ENCODE data around the gene IGFBP5. TPM values are rescaled to one million over a fixed set of nuclear protein-coding genes. Genes with fewer than 3 reads are reported as not detected.

The IGFBP5 gene
- total and polyA plus RNA-seq, 9 donors: 718 to 3,214 (median 2,226) TPM

GRCh38 chr2:216715402-216715974 is 20.1 kb upstream of the IGFBP5 start:
- TF ChIP-seq EP300 (IDR thresholded peaks at IDR 0.05) (no peak), POLR2A (IDR thresholded peaks at IDR 0.05) (no peak), CTCF (IDR thresholded peaks at IDR 0.05) (no peak)
- no peak for DNase-seq
- 59 to 77% (median 72%) methylated on average over 14 of the region's 14 CpGs for WGBS, 3 donors
- no peaks in the 10 kb centered on the region for H3K27me3 ChIP-seq
- no peaks in the 10 kb centered on the region for H3K36me3 ChIP-seq
- no peaks in the 10 kb centered on the region for H3K9me3 ChIP-seq
- H3K4me1 ChIP-seq (ENCODE audit: insufficient read depth): peaks cover 13% of the 10 kb centered on the region
- H3K27ac ChIP-seq: no peak overlapping the region
- H3K4me3 ChIP-seq: no peak overlapping the region
- intact Hi-C loops (cut with DNase I): no loop called here

DNA sequence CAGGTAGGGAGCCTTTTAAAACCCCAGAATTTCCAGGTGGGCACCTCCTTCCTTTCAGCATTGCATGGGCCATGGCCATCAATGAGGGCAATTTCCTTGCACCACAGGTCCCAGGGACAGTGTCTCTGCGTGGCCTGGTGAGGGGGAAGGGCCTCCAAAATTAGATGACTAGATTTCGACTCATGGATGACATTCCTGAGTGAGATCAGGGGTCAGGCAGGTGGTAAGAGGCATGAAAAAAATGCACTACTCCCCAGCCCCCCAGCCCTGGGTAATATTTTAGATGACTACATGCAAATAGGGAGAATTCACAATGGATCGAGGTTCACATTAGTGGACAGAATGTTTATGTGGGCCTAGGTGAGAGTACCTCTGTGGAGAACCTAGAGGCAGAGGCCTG is 19.0 kb upstream of the IGFBP5 start:
- no peak for TF ChIP-seq EP300 (IDR thresholded peaks at IDR 0.05)
- TF ChIP-seq CTCF (IDR thresholded peaks at IDR 0.05): no peak
- 71 to 79% (median 74%) methylated on average over 3 of the region's 3 CpGs for WGBS, 3 donors
- H3K4me1 ChIP-seq (ENCODE audit: insufficient read depth): peaks cover 13% of the 10 kb centered on the region
- no peaks in the 10 kb centered on the region for H3K9me3 ChIP-seq
- DNase-seq: no peak
- H3K27me3 ChIP-seq: no peaks in the 10 kb centered on the region
- peak overlapping the region in 1 of 2 donors; percentile 44 for H3K27ac ChIP-seq
- H3K4me3 ChIP-seq: no peak overlapping the region
- H3K36me3 ChIP-seq: no peaks in the 10 kb centered on the region
- intact Hi-C loops (cut with DNase I): no loop called here

DNA sequence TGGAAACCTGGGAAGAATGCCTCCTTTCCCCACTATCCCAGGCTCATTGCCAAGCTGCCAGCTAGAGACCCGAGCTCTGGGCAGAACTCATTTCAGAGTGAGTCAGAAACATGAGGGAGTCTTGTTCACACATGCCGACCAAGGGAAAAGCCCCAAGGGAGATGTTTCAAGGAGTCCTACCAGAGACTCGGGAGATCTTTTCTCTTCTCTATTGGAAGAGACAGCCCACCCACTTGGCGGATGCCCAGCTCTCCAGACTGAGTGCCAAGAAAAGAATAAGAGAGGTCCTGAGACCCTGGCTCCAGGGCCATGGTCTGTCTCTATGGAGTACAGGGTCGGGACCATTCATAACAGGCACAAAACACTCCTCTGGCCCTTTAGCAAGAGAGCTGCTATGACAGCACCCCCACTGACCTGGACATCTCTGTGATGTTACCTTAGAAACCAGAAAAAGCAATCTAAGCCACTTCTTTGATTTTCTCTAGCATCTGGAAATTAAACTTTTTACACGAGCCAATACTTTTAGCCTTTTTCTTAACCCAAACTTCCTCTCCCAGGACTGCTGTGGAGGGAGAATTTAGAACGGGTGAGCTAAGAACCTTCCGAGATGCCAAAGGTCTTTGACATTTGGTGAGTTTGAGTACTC is 18.5 kb upstream of the IGFBP5 start:
- 29 to 42% (median 30%) methylated on average over 8 of the region's 8 CpGs for WGBS, 3 donors
- peaks cover 13% of the 10 kb centered on the region for H3K4me1 ChIP-seq (ENCODE audit: insufficient read depth)

DNA sequence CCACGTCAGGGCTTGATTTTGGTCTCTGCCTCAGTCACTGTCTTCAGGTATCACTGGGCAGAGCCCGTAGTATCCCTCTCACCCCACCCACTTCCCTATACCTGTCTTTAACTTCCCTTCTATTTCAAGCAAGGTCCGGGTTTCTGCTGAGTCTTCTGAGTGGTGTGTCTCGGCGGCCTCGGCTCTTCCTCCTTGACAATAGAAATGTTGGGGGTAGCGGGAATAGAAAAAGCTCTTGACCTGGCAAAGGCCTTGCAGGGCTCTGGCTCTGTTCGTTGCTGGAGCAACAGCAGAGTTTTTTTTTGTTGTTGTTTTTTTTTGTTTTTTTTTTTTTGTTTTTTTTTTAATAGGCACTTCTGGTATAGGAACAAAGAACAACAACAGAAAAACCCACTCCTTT is 16.0 kb upstream of the IGFBP5 start:
- Histone ChIP-seq H3K27ac (peak overlapping the region; percentile 47 to 80), H3K36me3 (no peaks in the 10 kb centered on the region), H3K4me1 (ENCODE audit: insufficient read depth) (peaks cover 13% of the 10 kb centered on the region), H3K27me3 (no peaks in the 10 kb centered on the region), H3K4me3 (no peak overlapping the region), H3K9me3 (no peaks in the 10 kb centered on the region)
- intact Hi-C loops (cut with DNase I): no loop called here
- no peak for TF ChIP-seq CTCF (IDR thresholded peaks at IDR 0.05)
- no peak for TF ChIP-seq POLR2A (IDR thresholded peaks at IDR 0.05)
- TF ChIP-seq EP300 (IDR thresholded peaks at IDR 0.05): no peak
- WGBS, 3 donors: 44 to 60% (median 50%) methylated on average over 8 of the region's 8 CpGs
- DNase-seq: no peak

More for the DNA sequence above, 18.5 kb upstream of the IGFBP5 start:
- Histone ChIP-seq H3K27me3 (no peaks in the 10 kb centered on the region), H3K36me3 (no peaks in the 10 kb centered on the region), H3K9me3 (no peaks in the 10 kb centered on the region), H3K4me3 (no peak overlapping the region), H3K27ac (peak overlapping the region in 1 of 2 donors; percentile 44)
- intact Hi-C loops (cut with DNase I): no loop called here
- TF ChIP-seq CTCF (IDR thresholded peaks at IDR 0.05) (no peak), POLR2A (IDR thresholded peaks at IDR 0.05) (no peak), EP300 (IDR thresholded peaks at IDR 0.05) (no peak)
- DNase-seq: peak in 4 of 5 donors; percentile 60 to 74 (median 69)
